ENCODE measurements around the gene KCNK16. TPM values are rescaled to one million over a fixed set of nuclear protein-coding genes. Genes with fewer than 3 reads are reported as not detected.
A peak's percentile ranks its signal among the peaks of the same experiment; 100 is the strongest.

The KCNK16 gene
- total and polyA plus RNA-seq, 2 of the 8 experiments (the other 6 are each of a cell fraction or from before 2014, with no cell fraction given), result not detected

- Histone ChIP-seq H3K4me2 (ENCODE audit: insufficient read depth in 1 of 2, low read depth in 2 of 2, low read length in 2 of 2) (no peak overlapping the region), H3K23me2 (ENCODE audit: low read depth, low read length) (no peaks in the 10 kb centered on the region; the same call in 1 of the 2 replicates), H3K14ac (ENCODE audit: insufficient read length) (no peak overlapping the region), H3K18ac (ENCODE audit: extremely low read depth, low read length) (no peak overlapping the region), H3K79me2 (ENCODE audit: control insufficient read depth in 1 of 2, insufficient read depth in 2 of 2, low read length in 2 of 2) (no peaks in the 10 kb centered on the region), H4K8ac (ENCODE audit: extremely low read depth, insufficient read depth, low read length) (peak overlapping the region; percentile 21; the same call in 1 of the 2 replicates), H3K56ac (replicated peaks; ENCODE audit: insufficient read length, low read depth, low read length) (no peak overlapping the region), H3K9me3 (ENCODE audit: insufficient read depth in 2 of 2, low read depth in 1 of 2, low read length in 1 of 2) (no peaks in the 10 kb centered on the region), H3K9ac (replicated peaks in 1 of 4; ENCODE audit: extremely low read depth in 1 of 4, low read depth in 3 of 4, low read length in 3 of 4) (no peak overlapping the region), H2BK15ac (ENCODE audit: low read length) (no peak overlapping the region), H3K4ac (replicated peaks; ENCODE audit: insufficient read length, low read depth, low read length) (no peak overlapping the region), H2AK5ac (ENCODE audit: low read depth, low read length) (no peak overlapping the region), H4K91ac (replicated peaks; ENCODE audit: insufficient read length, low read length) (no peak overlapping the region), H2BK12ac (ENCODE audit: low read depth, low read length) (no peak overlapping the region), H4K20me1 (replicated peaks in 1 of 2; ENCODE audit: control insufficient read depth in 1 of 2, insufficient read depth in 2 of 2, low read length in 2 of 2) (no peaks in the 10 kb centered on the region), H2BK20ac (ENCODE audit: low read length) (no peak overlapping the region), H3K4me1 (replicated peaks in 1 of 4; ENCODE audit: control insufficient read depth in 3 of 4, insufficient read depth in 4 of 4, low read length in 3 of 4) (no peaks in the 10 kb centered on the region), H3K4me3 (ENCODE audit: extremely low read depth in 1 of 4, insufficient read depth in 2 of 4, low read depth in 3 of 4, low read length in 4 of 4) (no peak overlapping the region), H3K23ac (ENCODE audit: insufficient read length) (no peak overlapping the region), H4K5ac (ENCODE audit: insufficient read length, low read depth, low read length) (no peak overlapping the region), H3K79me1 (ENCODE audit: low read depth, low read length) (no peaks in the 10 kb centered on the region; the same call in 1 of the 2 replicates), H3K36me3 (ENCODE audit: control insufficient read depth in 2 of 4, insufficient read depth in 4 of 4, low read length in 3 of 4) (no peaks in the 10 kb centered on the region), H2BK5ac (ENCODE audit: low read depth, low read length) (no peak overlapping the region), H2AFZ (ENCODE audit: low read length) (no peak overlapping the region), H3K27me3 (replicated peaks in 1 of 4; ENCODE audit: control insufficient read depth in 3 of 4, extremely low read depth in 1 of 4, insufficient read depth in 3 of 4, low read length in 3 of 4) (peaks cover under 1 to 7% (median 4%) of the 10 kb centered on the region in 4 experiments), H2BK120ac (replicated peaks; ENCODE audit: low read depth, low read length) (no peak overlapping the region), H3K27ac (ENCODE audit: low read depth, low read length) (no peak overlapping the region)
- 88% methylated on average over 8 of the region's 10 CpGs; no CpG with 5 or more reads in 1 of the 2 experiments for WGBS, 2 experiments (ENCODE audit: extremely low coverage in 1 of 2, insufficient coverage in 1 of 2, insufficient read length in 1 of 2, insufficient replicate concordance in 2 of 2, low coverage in 1 of 2, low lambda C conversion rate in 2 of 2, missing lambda C conversion rate in 1 of 2)
- POLR2A ChIA-PET (ENCODE audit: partially characterized antibody), result no interaction called here
- CTCF ChIA-PET (ENCODE audit: partially characterized antibody), result interaction anchor here (1.0 to 3.3 kb wide), 6 partner anchors 10 to 323 kb away, joined by 3 to 25 read pairs (median 4); no protein-coding TSS in a partner anchor
- no peak for DNase-seq (ENCODE audit: low read depth in 1 of 2, low spot score in 2 of 2)
- TF ChIP-seq EP300 (IDR thresholded peaks at IDR 0.05; ENCODE audit: borderline replicate concordance in 1 of 2, low read depth in 2 of 2, low read length in 2 of 2) (no peak), SUZ12 (IDR thresholded peaks at IDR 0.05; ENCODE audit: low read length) (no peak), E2F6 (IDR thresholded peaks at IDR 0.05) (no peak), SP1 (IDR thresholded peaks at IDR 0.05; ENCODE audit: low read depth, low read length) (no peak), POLR2A (IDR thresholded peaks at IDR 0.05; ENCODE audit: control extremely low read depth in 1 of 2, low read depth in 2 of 2, low read length in 2 of 2) (no peak), HDAC6 (IDR thresholded peaks at IDR 0.05; ENCODE audit: low read depth, low read length) (no peak), SP2 (IDR thresholded peaks at IDR 0.05; ENCODE audit: low read length) (no peak), CHD1 (IDR thresholded peaks at IDR 0.05; ENCODE audit: low read depth, low read length) (no peak), SP4 (IDR thresholded peaks at IDR 0.05; ENCODE audit: low read length) (no peak), NANOG (IDR thresholded peaks at IDR 0.05; ENCODE audit: insufficient read depth, low read depth, low read length, poor library complexity, severe bottlenecking) (no peak), SAP30 (IDR thresholded peaks at IDR 0.05; ENCODE audit: insufficient read depth, insufficient replicate concordance, low read length) (no peak), TAF7 (optimal IDR thresholded peaks at IDR 0.05; ENCODE audit: borderline replicate concordance, low read depth, low read length) (no peak), CTBP2 (IDR thresholded peaks at IDR 0.05; ENCODE audit: borderline replicate concordance, insufficient read depth, insufficient read length, low read length) (no peak)
- FAIRE-seq, result no peak
Observed at GRCh38 chr6:39320363-39320984, 2.0 kb downstream of the KCNK16 start.
